HTERT RPE-1 (cell line): ENCODE results near the gene GNLY.

Experiments used
- in situ Hi-C: fragments of 300-500 bp; cut with MboI; formaldehyde crosslinking; loops from 4 replicates; pipeline ENCODE4 v1.14.3; 2020; ENCODE audit warnings: low sequenced_read_pairs

The GNLY gene

DNA sequence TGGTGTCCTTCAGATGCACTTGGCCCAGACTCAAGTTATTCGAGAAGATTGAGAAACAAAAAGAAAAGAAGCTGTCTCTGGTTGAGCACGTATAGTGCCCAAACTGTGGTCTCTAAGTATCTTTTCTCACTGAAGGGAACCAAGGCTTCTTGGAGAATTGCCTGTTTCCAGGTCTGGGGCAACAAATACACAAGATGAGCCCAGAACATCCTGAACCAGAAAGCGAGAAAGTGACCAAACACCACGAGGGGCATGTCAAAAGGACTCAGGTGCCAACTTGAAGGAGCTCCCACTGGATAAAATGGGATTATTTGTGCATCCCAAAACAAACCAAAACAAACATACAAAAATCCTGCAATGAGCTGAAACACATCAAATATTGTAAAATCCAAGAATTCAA lies 46.0 kb downstream of the GNLY start:
- in situ Hi-C loops = no loop called here

DNA sequence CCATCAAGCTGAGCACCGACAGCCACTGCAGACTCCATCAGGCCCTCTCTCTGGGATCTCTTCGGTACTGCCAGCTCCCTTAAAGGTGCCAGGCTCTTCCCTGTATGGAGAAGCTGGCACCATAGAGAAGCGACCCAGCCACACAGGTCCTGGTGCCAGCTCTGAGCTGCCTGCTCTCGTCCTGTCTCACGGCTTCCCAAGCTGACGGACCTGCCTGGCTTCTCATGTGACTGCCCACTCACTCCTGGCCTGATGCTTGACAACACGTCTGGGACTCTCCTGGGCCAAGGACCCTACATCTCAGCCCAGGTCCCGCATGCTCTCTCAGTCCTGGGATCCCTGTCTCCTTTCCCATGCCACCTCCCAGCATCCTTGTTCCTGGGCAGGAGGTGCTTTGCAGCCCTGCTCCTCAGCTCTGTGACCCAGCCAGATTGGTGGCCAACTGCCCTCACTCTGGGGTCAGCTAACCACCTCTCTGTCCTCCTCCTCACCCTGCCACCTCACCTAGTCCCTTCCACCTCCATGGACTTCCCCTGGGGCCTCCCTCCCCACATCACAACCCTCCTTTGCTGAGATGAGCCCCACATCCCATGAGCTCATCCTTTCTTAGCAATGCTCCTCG lies 47.2 kb downstream of the GNLY start:
- in situ Hi-C loops = no loop called here

DNA sequence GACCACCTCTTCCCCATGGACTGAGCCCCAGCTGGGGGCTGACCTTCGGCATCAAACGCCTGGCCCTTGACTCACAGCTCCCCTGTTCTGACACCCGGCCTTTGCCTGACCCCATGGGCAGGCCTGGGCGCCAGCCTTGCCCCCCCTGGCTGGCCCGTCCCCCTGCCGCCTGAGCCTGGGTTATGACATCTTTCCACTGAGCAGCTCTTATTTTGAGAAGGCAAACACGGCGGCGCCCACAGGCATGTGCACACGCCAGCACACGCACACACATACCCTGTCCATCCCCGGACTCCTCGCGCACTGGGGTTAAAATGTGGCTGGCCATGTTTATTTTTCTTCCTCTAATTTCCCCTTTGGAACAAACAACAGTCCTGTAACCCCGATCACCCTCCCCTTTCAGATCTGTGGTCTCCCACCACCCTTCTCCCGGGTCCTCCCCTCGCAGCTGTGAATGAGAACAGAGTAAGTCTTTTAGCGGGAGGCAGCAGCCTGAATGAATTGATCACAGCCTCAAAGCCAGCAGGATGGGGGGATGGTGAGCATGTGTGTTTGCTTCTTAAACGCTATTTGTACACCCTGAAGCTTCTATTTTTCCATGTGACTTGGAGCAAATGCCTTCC lies 47.8 kb downstream of the GNLY start:
- in situ Hi-C loops = no loop called here

DNA sequence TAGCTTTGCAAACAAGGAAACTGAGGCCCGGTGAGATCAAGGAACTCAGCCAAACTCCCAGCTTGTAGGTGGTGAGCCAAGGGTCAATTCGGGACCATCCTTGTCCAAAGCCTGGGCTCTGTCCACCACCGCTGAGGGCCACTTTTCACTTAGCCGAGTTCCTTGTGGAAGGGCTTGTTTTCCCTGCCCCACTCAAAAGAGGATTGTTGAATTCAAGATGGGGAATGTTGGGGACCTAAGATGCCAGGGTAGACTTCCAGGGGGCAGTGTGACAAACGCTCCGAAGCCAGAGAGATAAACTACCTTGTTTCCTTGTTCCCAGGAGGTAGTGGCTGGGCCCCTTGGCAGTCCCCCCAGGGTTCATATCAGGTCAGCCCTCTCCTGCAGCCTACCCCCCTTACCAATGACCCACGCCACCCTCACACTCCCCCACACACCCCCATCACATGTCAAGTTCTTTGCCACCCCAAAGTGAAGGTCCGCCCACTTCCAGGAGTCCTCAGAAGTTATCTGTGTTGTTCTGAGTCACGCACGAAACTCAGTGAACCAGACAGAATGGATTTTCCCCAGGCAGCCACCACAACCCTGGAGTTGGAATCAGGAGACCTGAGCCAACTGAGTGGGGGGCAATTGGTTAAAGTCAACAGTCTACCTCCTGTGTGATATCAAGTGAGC lies 49.3 kb downstream of the GNLY start:
- in situ Hi-C loops = no loop called here

DNA sequence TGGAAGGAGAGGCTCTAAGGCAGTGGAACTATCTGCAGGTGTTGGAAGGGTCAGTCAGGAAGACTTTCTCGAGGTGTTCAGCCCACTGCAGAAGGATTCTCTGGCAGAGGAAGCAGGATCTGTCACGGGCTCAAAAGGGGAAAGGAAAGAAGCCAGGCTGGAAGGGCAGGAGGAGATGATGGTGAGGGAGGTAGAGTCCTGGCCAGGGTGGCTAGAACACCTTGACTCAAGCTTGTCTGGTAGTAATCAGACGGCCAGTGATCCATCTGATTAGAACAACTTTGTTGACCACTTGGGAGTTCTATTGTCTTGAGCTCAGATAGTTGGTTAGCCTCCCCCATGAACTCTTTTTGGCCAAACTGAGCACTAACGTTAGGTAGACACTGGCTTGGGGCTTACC lies 49.9 kb downstream of the GNLY start:
- in situ Hi-C loops = no loop called here

DNA sequence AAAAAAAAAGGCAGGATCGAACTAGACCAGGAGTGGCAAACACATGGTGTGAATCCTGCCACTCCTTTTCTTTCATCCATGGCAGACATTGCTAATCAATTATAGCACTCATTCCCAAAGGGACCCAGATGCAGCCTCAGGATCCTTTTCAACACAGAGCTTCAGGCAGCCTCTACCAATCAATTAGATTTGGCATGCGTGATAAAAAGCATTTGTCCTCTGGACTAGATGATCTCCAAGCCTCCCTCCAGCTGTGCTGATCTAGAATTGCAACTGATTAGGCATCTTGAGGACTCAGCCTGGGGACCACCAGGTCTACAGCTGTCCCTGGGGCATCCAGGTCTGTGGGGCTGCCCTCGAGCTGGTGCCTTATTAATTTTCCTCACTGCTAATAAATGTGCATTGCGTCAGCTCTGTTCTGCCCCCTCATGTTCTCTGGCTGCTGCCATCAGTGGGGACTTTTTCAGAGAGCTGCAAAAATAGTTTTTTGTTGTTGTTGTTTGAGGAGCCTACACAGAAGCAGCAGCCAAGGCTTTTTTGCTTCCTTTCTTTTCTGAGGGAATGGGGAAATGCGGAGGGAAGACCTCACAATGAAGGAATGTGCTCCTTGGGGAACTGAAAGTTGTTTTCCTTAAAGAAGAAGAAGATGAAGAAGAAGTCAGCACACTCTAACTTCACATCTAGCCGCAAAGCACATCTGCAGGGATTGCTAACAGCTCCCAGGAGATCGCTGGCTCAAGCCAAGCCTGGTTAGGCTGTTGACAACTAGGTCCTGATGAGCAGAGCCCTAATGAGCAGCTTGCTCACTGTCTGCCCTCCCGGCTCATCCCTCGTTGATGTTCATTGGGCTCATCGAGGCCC lies 50.8 kb downstream of the GNLY start:
- in situ Hi-C loops = no loop called here

DNA sequence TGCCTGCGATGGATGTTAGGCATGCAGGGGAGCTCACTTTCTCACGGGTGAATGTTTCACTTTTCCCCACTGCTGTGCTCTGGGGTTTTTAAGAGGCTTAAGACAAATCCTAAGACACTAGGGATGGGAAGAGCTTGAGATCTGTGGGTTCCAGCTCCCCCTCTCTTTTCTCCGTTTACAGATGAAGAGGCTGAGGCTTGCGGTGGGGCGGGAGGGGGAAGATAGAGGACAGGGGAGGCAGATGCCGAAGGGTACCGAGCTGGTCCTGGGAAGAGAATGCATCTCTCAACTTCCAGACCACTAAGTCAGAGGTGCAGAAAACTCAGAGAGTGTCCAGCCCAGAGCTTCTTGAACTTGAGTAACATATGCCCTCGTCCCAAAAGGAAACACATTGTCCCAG lies 51.5 kb downstream of the GNLY start:
- in situ Hi-C loops = no loop called here

DNA sequence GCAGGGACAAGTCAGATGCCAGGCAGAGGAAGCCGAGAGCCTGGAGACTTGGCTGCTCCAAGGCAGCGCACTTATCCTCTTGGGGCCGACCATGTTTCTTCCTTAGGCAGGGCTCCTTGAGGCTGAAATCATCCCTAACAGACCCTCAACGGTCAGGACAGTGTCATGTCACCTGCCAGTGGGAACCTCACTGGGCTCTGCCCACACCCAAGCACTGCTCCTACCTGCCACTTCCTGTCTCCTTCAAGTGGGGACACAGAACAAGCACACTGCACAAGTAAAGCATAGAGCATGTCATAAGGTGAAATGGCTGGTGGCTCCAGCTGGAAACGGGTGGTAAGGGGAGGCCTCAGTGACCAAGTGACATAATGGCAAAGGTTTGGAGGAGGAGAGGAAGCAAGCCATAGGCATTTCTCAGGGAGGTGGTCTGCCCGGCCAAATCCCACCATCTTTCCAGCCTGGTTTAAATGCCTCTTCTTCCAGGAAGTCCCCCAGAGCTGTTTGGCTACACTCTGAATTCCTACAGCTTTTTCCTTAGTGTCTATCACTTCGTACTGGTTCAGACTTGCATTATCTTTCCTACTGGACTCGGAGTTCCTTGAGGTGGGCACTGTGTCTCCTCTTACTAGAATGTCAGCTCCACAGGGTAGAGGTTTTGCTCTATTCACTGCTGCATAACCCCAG lies 52.3 kb downstream of the GNLY start:
- in situ Hi-C loops = no loop called here

DNA sequence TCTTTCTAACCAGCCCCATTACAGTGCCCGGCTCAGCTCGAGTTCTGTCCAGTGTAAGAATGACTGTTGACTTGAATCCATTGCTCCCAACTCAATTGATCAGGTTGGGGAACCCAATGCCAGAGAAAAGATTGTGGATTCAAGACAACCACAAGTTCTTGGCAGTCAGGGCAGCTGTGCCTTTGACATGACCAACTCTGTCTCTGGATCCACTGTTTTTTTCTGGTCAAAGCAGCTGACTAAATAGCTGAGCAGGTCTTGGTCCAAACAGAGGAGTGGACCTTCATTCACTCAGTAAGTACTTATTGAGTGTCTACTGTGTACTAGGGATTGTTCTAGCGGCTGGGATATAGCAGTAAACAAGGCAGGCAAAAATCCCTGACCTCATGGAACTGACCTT lies 53.3 kb downstream of the GNLY start:
- in situ Hi-C loops = no loop called here

DNA sequence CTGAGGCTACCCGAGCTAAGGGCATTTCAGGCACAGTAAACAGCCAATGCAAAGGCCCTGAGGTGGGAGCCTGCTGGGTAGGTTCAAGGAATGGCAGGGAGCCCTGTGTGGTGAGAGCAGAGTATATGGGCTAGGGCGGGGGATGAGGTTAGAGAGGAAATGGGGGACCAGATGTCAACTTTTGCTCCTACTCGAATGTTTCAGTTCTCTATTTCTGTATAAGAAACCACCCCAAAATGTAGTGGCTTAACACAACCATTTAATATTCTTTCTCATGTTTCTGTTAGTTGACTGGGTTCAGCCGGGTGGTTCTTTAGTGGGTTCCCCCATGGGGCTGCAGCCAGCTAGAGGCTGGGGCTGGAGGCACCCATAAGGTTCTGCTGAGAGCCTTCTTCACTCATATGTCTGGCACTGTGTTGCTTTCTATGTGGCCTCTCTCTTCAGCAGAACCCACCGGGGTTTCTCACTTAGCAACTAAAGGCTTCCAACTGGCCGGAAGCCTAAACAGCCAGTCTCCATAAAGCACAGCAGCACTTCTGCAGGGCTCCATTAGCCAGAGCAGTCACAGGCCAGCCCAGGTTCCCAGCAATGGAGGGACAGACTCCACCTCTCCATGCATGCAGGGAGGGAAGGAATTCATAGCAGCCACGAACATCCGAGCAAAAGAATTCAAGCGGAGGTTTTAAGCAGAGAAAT lies 54.0 kb downstream of the GNLY start:
- in situ Hi-C loops = no loop called here
